LNCaP clone FGC (cell line): Measurements from ENCODE around the gene MEN1.
"Not testable (repeated sequence)": the region's sequence is repeated elsewhere in the genome, so short reads cannot be mapped to it uniquely, and the experiment has no call there.

Experiments used
- DNase-seq: peaks from one replicate; pipeline ENCODE4 v3.0.0-alpha.2; 2011; ENCODE audit warnings: low read depth
- H3K4me3 ChIP-seq: 2 replicates; pipeline ENCODE4 v1.5.1; 2011; ENCODE audit warnings: mild to moderate bottlenecking, low read depth, low read length, control low read depth
- CTCF ChIP-seq: IDR thresholded peaks from 2 replicates; pipeline ENCODE4 v1.5.1; 2012; ENCODE audit warnings: mild to moderate bottlenecking; ENCODE audit not compliant: control insufficient read depth, insufficient read depth; ENCODE audit errors: extremely low read depth

Gene MEN1

DNA sequence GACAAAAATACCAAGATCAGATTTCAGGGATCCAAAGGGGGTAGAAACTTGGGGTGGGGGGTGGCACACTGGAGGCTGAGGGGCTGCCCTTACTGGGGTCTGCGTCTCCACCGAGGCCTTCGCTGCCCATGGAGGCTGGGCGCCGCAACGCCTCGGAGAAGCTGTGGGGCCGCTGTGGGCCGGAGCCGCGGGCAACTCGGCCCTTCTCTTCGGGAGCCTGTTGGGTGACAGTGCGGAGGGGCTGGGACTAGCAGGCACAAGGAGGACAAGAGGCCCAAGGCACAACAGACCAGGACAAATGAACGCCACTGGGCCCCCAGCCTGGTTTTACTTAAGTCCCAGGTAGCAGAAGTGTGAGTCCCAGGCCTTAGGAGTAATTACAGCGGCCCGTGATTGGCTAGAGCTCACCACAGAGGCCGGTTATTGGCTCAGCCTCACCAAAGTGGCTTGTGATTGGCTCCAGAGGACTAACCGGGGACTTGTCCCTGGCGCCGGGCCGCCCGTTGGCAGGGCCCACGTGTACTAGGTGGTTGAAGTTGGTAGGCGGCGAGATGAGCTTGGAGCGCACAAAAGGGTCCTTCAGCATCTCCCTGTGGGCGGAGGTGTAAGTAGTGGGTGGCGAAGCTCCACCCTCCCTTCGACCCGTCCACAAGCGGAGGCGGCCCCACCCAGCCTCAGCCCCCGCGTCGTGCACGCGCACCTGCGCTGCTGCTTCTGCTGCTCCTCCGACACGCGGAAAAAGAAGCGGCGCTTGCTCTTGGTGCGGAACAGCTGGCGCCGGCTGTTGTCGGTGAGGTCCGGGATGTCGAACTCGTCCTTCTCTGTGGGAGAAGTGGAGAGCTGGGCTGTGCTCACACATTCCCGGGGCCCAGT is 16.5 kb upstream of the MEN1 start:
- DNase-seq = no peak
- TF ChIP-seq CTCF = no peak
- H3K4me3 ChIP-seq = no peak overlapping the region

DNA sequence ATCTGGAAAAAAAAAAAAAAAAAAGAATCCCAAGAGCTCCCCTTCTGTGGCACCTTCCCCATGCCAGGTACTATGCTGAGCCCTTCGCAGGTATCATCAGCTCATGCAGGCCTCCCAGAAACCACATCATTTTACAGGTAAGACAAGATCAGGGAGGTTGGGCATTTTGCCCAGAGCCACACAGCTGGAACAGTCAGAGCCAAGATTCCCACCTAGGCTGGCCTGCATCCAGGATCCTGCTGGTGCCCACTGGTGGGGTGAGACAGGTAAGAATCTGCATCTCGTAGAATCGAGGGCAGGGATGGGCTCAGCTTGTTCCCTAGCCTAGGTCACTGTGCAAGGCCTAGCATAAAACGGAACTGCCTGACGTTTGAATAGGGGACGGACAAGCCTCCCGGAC is 15.7 kb upstream of the MEN1 start:
- H3K4me3 ChIP-seq = no peak overlapping the region
- no peak for DNase-seq
- TF ChIP-seq CTCF = no peak

DNA sequence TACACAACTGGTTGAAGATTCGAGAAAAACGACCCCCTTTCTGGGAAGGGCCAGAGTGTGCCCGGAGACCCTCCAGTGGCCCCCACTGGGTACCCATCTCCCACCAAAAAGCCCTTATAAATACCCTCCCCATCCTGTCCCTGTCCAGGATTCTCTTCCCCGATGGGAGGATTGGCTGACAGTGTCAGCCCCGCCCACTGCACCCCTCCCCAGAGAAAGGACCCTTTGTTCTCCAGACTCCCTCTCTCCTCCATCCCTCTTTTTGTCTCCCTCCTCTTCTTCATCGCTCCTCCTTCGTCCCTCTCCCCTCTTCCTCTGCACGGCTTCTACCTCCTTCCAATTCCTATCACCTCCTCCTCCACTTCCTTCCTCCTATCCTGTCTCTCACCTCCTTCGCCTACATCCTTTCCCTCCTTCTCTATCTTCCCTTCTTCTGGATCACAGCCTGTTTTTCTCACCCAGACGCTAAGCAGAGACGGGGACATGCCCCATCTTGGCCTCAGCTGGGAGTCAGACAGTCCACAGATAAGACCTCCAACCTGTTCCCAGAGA is 13.3 kb upstream of the MEN1 start:
- no peak overlapping the region for H3K4me3 ChIP-seq
- no peak for DNase-seq
- no peak for TF ChIP-seq CTCF

GRCh38 chr11:64817476-64817875 is 7.1 kb upstream of the MEN1 start:
- H3K4me3 ChIP-seq = no peak overlapping the region
- no peak for DNase-seq
- no peak for TF ChIP-seq CTCF

DNA sequence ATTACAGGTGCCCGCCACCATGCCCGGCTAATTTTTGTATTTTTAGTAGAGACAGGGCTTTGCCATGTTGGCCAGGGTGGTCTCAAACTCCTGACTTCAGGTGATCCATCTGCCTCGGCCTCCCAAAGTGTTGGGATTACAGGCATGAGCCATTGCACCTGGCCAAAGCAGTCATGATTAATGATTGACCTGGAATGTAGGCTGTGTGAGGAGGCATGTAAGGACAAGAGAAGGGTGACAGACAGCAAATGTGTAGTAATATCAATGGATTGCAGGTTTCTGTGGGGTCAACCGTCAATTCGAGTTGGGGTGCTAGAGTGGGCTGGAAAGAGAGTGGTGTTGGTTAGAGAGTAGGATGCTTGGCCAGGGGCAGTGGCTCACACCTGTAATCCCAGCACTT is 5.1 kb upstream of the MEN1 start:
- not testable (repeated sequence) for H3K4me3 ChIP-seq, DNase-seq

- TF ChIP-seq CTCF = no peak
- DNase-seq = no peak
- no peak overlapping the region for H3K4me3 ChIP-seq
Observed at GRCh38 chr11:64814712-64815187, 4.4 kb upstream of the MEN1 start.

GRCh38 chr11:64813826-64814225 is 3.5 kb upstream of the MEN1 start:
- no peak for DNase-seq
- no peak for TF ChIP-seq CTCF

More at GRCh38 chr11:64813826-64814225, 3.5 kb upstream of the MEN1 start:
- H3K4me3 ChIP-seq = no peak overlapping the region
